RWPE1 (cell line): ENCODE data around the gene SIM2.

Source experiments
- CTCF ChIA-PET: fragments of 350-600 bp; sonication (Branson Sonifier 250); formaldehyde crosslinking; extraction: SDS; loops from one replicate; lab custom pipeline; 2021; lab: Yijun Ruan, JAX
- POLR2A ChIA-PET: fragments of 400-600 bp; formaldehyde crosslinking; extraction: SDS; loops from one replicate; lab custom pipeline; 2020; ENCODE audit warnings: antibody characterized with exemption; ENCODE audit not compliant: low non-redundant PET; lab: Yijun Ruan, JAX
- DNase-seq: peaks from one replicate; pipeline ENCODE4 v3.0.0; 2012; ENCODE audit warnings: low spot score
- H3K27ac ChIP-seq: fragments of 450-650 bp; 2 replicates; pipeline ENCODE4 v1.5.1; 2017
- TF ChIP-seq, protein P1 (sequence below): fragments of 450-650 bp; conservative IDR thresholded peaks from 2 replicates; pipeline ENCODE4 v1.5.1; 2017; ENCODE audit warnings: low read depth, mild to moderate bottlenecking

The SIM2 gene

DNA sequence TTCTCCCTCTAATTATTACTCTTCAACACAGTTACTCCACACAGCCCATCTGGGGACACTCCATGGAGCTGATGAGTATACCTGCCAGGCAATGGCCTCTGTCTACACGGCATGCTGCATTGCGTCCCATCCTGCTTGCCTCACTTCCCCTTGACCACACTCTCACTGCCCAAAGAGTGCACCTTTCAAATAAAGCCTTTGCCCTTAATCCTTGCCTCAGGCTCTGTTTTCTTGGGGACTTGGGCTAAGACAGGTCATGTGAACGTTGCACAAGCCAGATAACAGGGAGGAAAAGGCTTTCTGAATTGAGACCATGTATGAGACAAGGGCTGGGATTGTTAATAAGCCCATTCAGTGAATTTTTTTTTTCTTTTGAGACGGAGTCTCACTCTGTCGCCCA lies 40.0 kb upstream of the SIM2 start:
- H3K27ac ChIP-seq, result no peak overlapping the region
- TF ChIP-seq, protein P1, sequence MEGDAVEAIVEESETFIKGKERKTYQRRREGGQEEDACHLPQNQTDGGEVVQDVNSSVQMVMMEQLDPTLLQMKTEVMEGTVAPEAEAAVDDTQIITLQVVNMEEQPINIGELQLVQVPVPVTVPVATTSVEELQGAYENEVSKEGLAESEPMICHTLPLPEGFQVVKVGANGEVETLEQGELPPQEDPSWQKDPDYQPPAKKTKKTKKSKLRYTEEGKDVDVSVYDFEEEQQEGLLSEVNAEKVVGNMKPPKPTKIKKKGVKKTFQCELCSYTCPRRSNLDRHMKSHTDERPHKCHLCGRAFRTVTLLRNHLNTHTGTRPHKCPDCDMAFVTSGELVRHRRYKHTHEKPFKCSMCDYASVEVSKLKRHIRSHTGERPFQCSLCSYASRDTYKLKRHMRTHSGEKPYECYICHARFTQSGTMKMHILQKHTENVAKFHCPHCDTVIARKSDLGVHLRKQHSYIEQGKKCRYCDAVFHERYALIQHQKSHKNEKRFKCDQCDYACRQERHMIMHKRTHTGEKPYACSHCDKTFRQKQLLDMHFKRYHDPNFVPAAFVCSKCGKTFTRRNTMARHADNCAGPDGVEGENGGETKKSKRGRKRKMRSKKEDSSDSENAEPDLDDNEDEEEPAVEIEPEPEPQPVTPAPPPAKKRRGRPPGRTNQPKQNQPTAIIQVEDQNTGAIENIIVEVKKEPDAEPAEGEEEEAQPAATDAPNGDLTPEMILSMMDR, result no peak
- ChIA-PET CTCF (no interaction called here), POLR2A (interaction anchor here (0.5 kb wide), 1 partner anchor 18 kb away, joined by 3 read pairs; no protein-coding TSS in a partner anchor)
- no peak for DNase-seq

DNA sequence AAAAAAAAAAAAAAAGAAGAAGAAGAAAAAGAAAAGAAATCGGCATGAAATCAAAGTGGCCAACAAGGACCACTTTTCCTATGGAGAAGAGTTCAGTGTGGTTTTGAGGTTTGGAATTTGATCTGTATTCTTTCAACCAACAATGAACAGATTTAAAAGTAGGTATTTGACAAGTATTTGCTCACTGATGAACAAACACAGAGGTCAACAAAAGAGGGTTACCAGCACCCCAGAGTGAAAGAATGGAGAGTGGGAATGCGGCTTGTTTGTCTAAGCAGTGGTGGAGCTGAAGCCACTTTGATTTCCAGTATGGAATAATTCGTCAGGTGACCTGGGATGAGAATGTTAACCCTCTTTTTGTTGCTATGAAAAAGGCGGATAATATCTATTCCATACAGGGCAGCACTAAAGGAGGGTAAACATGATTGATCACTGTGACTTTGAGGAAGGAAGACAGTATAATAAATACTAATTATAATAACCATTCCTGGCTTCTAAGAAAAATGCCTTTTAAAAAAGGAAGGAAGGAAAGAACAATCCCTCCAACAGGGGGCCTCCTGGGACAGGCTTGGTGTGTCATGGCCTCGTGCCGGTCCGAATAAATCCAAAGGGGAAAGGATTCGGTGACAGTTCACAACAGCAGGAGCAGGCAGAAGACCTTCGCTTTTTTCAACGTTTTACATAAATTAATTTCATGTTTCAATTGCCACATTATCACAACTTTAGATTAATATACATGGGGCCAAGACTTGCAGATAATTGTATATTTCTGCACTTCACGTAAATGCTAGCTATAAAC lies 37.2 kb upstream of the SIM2 start:
- DNase-seq, result peak; percentile 11

DNA sequence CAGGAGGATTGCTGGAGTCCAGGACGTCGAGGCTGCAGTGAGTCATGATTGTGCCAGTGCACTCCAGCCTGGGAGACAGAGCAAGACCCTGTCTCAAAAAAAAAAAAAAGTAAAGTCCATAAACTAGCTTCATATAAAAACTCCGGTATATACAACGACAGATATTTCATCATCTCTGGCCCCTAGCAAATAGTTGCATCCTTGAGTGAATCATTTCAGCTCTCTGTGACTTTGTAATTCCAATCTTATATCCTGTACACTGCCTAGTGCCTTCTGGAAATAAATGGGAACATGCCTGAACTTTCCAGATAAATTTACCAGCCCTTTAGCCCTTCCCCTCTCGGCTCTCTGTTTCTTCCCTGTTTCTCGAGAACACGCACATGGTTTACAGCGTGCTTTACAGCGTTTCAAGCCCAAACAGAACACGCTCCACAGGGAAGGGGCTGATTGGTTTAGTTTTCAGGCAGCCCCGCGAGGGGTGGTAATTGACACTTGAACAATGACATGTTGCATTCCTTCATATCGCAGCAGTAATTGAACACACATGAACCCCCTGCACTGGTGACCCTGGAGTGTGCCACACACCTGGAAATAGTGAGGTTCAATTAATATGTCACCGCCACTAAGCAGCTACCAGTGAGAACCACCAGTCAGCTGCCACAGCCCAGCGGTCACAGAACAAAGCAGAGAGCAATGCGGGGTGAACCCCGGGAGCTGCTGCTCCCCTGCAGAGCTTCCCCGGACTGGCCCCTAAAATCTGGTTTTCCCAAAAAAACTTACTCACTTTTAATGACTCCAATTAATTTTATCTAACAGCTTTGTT lies 35.7 kb upstream of the SIM2 start:
- ChIA-PET POLR2A (no interaction called here), CTCF (interaction anchor here (0.7 to 1.6 kb wide), 5 partner anchors 30 to 576 kb away, joined by 3 to 4 read pairs (median 3); no protein-coding TSS in a partner anchor)
- peak overlapping the region; percentile 23; the same call in 1 of the 2 replicates for H3K27ac ChIP-seq
- TF ChIP-seq, protein P1, result no peak
- peak; percentile 12 for DNase-seq

More for the DNA sequence above, 37.2 kb upstream of the SIM2 start:
- TF ChIP-seq, protein P1, result no peak
- ChIA-PET CTCF (interaction anchor here (0.7 to 1.6 kb wide), 3 partner anchors 31 to 268 kb away, joined by 3 to 7 read pairs (median 4); no protein-coding TSS in a partner anchor), POLR2A (no interaction called here)
- H3K27ac ChIP-seq, result no peak overlapping the region

DNA sequence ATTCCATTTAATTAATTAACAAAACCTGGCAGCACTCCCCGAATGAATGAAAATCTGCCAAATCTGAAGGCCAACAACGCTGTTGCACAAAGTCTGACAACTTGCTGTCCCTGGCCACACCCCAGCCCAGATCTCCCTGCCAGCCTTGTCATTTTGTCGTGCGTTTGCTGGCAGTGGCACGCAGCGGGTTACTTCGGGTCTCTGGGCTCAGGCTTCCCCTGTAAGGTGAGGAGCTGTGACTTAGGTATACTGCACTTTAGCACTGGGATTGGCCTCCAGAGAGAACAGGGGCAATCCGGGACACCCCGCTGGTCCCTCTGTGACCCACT lies 34.3 kb upstream of the SIM2 start:
- CTCF ChIA-PET, result no interaction called here
- H3K27ac ChIP-seq, result no peak overlapping the region
- DNase-seq, result no peak
- TF ChIP-seq, protein P1, result no peak
- POLR2A ChIA-PET, result no interaction called here

DNA sequence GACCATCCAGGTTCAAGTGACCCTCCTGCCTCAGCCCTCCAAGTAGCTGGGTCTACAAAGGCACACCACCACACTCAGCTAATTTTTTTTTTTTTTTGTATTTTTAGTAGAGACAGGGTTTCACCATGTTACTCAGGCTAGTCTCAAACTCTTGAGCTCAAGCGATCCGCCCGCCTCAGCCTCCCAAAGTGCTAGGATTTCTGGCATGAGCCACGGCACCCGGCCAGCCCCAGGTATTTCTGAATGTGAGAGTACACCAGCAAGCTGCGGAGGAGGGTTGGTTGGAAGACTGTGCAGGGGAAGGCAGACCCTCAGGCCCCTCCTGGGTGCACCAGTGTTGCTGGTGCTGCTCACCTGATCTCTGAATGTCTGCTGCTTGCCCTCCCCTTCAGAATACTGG lies 33.1 kb upstream of the SIM2 start:
- ChIA-PET CTCF (interaction anchor here (0.8 kb wide), 1 partner anchor 20 kb away, joined by 3 read pairs; no protein-coding TSS in a partner anchor), POLR2A (no interaction called here)
- TF ChIP-seq, protein P1, result no peak

DNA sequence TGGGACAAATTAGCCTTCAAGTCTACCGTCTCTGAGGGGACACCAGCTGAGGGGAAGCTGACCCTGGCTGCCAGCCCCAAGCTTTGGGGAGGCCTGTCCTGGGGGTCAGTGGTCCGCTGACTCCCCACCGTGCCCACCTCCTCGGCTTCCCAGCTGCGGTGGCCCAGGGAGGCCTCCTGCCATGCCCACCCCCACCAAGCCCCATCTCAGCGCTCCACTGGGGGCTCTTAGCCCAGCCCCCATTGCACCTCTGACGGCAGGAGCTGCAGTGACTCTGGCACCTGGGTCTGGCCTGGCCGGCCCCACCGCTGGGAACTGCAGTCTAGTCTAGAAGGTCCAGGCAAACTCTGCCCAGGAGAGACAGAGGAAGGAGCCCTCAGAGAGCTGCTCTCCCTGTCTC lies 30.2 kb upstream of the SIM2 start:
- DNase-seq, result no peak
- H3K27ac ChIP-seq, result no peak overlapping the region
- TF ChIP-seq, protein P1, result no peak
- POLR2A ChIA-PET, result no interaction called here
- CTCF ChIA-PET, result interaction anchor here (0.6 kb wide), 2 partner anchors 54 to 231 kb away, joined by 3 to 4 read pairs; no protein-coding TSS in a partner anchor

More for the DNA sequence above, 33.1 kb upstream of the SIM2 start:
- DNase-seq, result no peak
- no peak overlapping the region for H3K27ac ChIP-seq
